ENCODE measurements around the gene DBN1.
A peak's percentile ranks its signal among the peaks of the same experiment; 100 is the strongest.

The DBN1 gene

GRCh38 chr5:177448244-177448950, 25.0 kb downstream of the DBN1 start:
- Histone ChIP-seq H3K4me3 (ENCODE audit: low read length) (no peak overlapping the region), H3K4me1 (ENCODE audit: control insufficient read depth, insufficient read depth, low read length) (peaks cover 13% of the 10 kb centered on the region), H3K9me3 (ENCODE audit: control insufficient read depth, low read length) (no peaks in the 10 kb centered on the region), H3K9ac (ENCODE audit: low read length) (no peak overlapping the region), H3K27me3 (replicated peaks; ENCODE audit: control insufficient read depth, insufficient read depth, low read length) (no peaks in the 10 kb centered on the region), H3K36me3 (ENCODE audit: control insufficient read depth, insufficient read depth, low read length, severe bottlenecking) (no peaks in the 10 kb centered on the region)
- no peak for DNase-seq (ENCODE audit: low read depth)

GRCh38 chr5:177447611-177448243, 25.7 kb downstream of the DBN1 start:
- Histone ChIP-seq H3K4me3 (ENCODE audit: low read length) (no peak overlapping the region), H3K4me1 (ENCODE audit: control insufficient read depth, insufficient read depth, low read length) (peaks cover 13% of the 10 kb centered on the region)
- peak; percentile 68 for DNase-seq (ENCODE audit: low read depth)

GRCh38 chr5:177447066-177447610, 26.3 kb downstream of the DBN1 start:
- H3K4me1 ChIP-seq (ENCODE audit: control insufficient read depth, insufficient read depth, low read length): peaks cover 13% of the 10 kb centered on the region
- peak; percentile 74 for DNase-seq (ENCODE audit: low read depth)

More at GRCh38 chr5:177447611-177448243, 25.7 kb downstream of the DBN1 start:
- no peaks in the 10 kb centered on the region for H3K27me3 ChIP-seq (replicated peaks; ENCODE audit: control insufficient read depth, insufficient read depth, low read length)
- no peaks in the 10 kb centered on the region for H3K9me3 ChIP-seq (ENCODE audit: control insufficient read depth, low read length)
- H3K9ac ChIP-seq (ENCODE audit: low read length): no peak overlapping the region
- H3K36me3 ChIP-seq (ENCODE audit: control insufficient read depth, insufficient read depth, low read length, severe bottlenecking): no peaks in the 10 kb centered on the region

GRCh38 chr5:177446200-177447065, 27.0 kb downstream of the DBN1 start, which contains the start of gene PRR7:
Gene PRR7, plus strand, starts transcription at chr5:177446814. Its CDS starts 8,254 bp downstream, at chr5:177455068.
- DNase-seq (ENCODE audit: low read depth): peak; percentile 83
- Histone ChIP-seq H3K9me3 (ENCODE audit: control insufficient read depth, low read length) (no peaks in the 10 kb centered on the region), H3K9ac (ENCODE audit: low read length) (peak within 1 kb of the TSS; percentile 72), H3K4me1 (ENCODE audit: control insufficient read depth, insufficient read depth, low read length) (peaks cover 13% of the 10 kb centered on the region), H3K4me3 (ENCODE audit: low read length) (peak within 1 kb of the TSS; percentile 82), H3K36me3 (ENCODE audit: control insufficient read depth, insufficient read depth, low read length, severe bottlenecking) (peaks cover 3% of the 10 kb centered on the region), H3K27me3 (replicated peaks; ENCODE audit: control insufficient read depth, insufficient read depth, low read length) (no peaks in the 10 kb centered on the region)

More at GRCh38 chr5:177447066-177447610, 26.3 kb downstream of the DBN1 start:
- no peaks in the 10 kb centered on the region for H3K27me3 ChIP-seq (replicated peaks; ENCODE audit: control insufficient read depth, insufficient read depth, low read length)
- H3K36me3 ChIP-seq (ENCODE audit: control insufficient read depth, insufficient read depth, low read length, severe bottlenecking): peaks cover 3% of the 10 kb centered on the region
- peak overlapping the region; percentile 72 for H3K9ac ChIP-seq (ENCODE audit: low read length)
- H3K4me3 ChIP-seq (ENCODE audit: low read length): peak overlapping the region; percentile 82
- no peaks in the 10 kb centered on the region for H3K9me3 ChIP-seq (ENCODE audit: control insufficient read depth, low read length)

GRCh38 chr5:177445917-177446199, 27.6 kb downstream of the DBN1 start:
- Histone ChIP-seq H3K27me3 (replicated peaks; ENCODE audit: control insufficient read depth, insufficient read depth, low read length) (no peaks in the 10 kb centered on the region), H3K9me3 (ENCODE audit: control insufficient read depth, low read length) (no peaks in the 10 kb centered on the region), H3K36me3 (ENCODE audit: control insufficient read depth, insufficient read depth, low read length, severe bottlenecking) (peaks cover 3% of the 10 kb centered on the region), H3K4me1 (ENCODE audit: control insufficient read depth, insufficient read depth, low read length) (peaks cover 13% of the 10 kb centered on the region), H3K9ac (ENCODE audit: low read length) (peak overlapping the region; percentile 72), H3K4me3 (ENCODE audit: low read length) (peak overlapping the region; percentile 82)
- no peak for DNase-seq (ENCODE audit: low read depth)

- Histone ChIP-seq H3K4me3 (ENCODE audit: low read length) (no peak overlapping the region), H3K9ac (ENCODE audit: low read length) (no peak overlapping the region), H3K27me3 (replicated peaks; ENCODE audit: control insufficient read depth, insufficient read depth, low read length) (no peaks in the 10 kb centered on the region), H3K4me1 (ENCODE audit: control insufficient read depth, insufficient read depth, low read length) (peaks cover 13% of the 10 kb centered on the region), H3K36me3 (ENCODE audit: control insufficient read depth, insufficient read depth, low read length, severe bottlenecking) (peaks cover 3% of the 10 kb centered on the region), H3K9me3 (ENCODE audit: control insufficient read depth, low read length) (no peaks in the 10 kb centered on the region)
- DNase-seq (ENCODE audit: low read depth): no peak
Observed at GRCh38 chr5:177445052-177445916, 28.1 kb downstream of the DBN1 start.

GRCh38 chr5:177444106-177445051, 29.1 kb downstream of the DBN1 start:
- no peak overlapping the region for H3K9ac ChIP-seq (ENCODE audit: low read length)
- peaks cover 3% of the 10 kb centered on the region for H3K36me3 ChIP-seq (ENCODE audit: control insufficient read depth, insufficient read depth, low read length, severe bottlenecking)
- peaks cover 13% of the 10 kb centered on the region for H3K4me1 ChIP-seq (ENCODE audit: control insufficient read depth, insufficient read depth, low read length)
- no peak for DNase-seq (ENCODE audit: low read depth)
- H3K4me3 ChIP-seq (ENCODE audit: low read length): no peak overlapping the region
- no peaks in the 10 kb centered on the region for H3K9me3 ChIP-seq (ENCODE audit: control insufficient read depth, low read length)
- no peaks in the 10 kb centered on the region for H3K27me3 ChIP-seq (replicated peaks; ENCODE audit: control insufficient read depth, insufficient read depth, low read length)

- Histone ChIP-seq H3K36me3 (ENCODE audit: control insufficient read depth, insufficient read depth, low read length, severe bottlenecking) (peaks cover 3% of the 10 kb centered on the region), H3K9me3 (ENCODE audit: control insufficient read depth, low read length) (no peaks in the 10 kb centered on the region), H3K9ac (ENCODE audit: low read length) (no peak overlapping the region), H3K27me3 (replicated peaks; ENCODE audit: control insufficient read depth, insufficient read depth, low read length) (no peaks in the 10 kb centered on the region), H3K4me3 (ENCODE audit: low read length) (no peak overlapping the region), H3K4me1 (ENCODE audit: control insufficient read depth, insufficient read depth, low read length) (peaks cover 13% of the 10 kb centered on the region)
- no peak for DNase-seq (ENCODE audit: low read depth)
Observed at GRCh38 chr5:177443144-177443983, 30.1 kb downstream of the DBN1 start.

GRCh38 chr5:177442066-177442826, 31.2 kb downstream of the DBN1 start:
- no peaks in the 10 kb centered on the region for H3K27me3 ChIP-seq (replicated peaks; ENCODE audit: control insufficient read depth, insufficient read depth, low read length)
- no peak overlapping the region for H3K4me3 ChIP-seq (ENCODE audit: low read length)
- no peak for DNase-seq (ENCODE audit: low read depth)
- no peaks in the 10 kb centered on the region for H3K9me3 ChIP-seq (ENCODE audit: control insufficient read depth, low read length)
- H3K4me1 ChIP-seq (ENCODE audit: control insufficient read depth, insufficient read depth, low read length): peaks cover 6% of the 10 kb centered on the region
- H3K9ac ChIP-seq (ENCODE audit: low read length): no peak overlapping the region
- H3K36me3 ChIP-seq (ENCODE audit: control insufficient read depth, insufficient read depth, low read length, severe bottlenecking): peaks cover 6% of the 10 kb centered on the region

All from adipocyte (in vitro differentiated cells).